Measurements from ENCODE around the gene OR56B4.

OR56B4 gene

DNA sequence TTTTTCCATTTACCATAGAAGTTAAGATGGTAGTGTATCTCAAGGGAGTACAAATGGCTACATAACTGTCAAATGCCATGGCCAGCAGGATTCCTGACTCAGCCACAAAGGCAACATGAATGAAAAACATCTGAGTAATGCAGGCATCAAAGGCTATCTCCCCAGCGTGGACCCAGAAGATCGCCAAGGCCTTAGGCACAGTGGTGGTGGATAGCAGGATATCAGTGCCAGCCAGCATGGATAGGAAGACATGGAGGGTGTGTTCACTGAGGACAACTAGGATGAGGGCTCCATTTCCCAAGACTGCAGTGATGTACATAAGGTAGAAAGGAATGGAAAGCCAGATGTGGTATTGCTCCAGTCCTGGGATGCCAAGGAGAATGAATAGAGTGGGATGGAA, 44.6 kb downstream of the OR56B4 start:
- FAIRE-seq: no peak

DNA sequence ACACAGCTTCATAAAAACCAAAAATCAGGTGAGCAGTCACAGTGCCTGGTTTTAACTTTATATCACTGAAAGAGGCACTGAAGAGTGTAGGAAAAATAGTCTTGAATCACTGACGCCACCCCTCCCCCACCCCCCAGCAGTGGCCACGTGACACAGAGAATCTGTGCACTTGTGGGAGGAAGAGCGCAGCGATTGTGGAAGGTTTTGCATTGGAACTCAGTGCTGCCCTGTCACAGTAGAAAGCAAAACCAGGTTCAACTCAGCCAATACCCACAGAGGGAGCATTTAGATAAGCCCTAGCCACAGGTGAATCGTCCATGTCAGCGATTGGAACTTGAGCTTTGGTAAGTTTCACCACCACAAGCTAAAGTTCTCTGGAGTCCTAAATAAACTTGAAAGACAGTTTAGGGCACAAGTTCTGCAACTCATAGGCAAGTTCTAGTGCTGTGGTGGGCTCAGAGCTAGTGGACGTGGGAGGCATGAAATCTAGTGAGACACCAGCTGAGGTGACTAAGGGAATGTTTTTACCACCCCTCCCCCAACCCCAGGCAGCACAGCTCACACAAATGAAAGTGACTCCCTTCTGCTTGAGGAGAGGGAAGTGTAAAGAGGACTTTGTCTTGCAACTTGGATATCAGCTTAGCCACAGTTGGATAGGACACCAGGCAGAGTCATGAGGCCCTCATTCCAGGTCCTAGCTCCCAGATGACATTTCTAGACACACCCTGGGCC, 49.3 kb downstream of the OR56B4 start:
- no peak for FAIRE-seq
